Measurements from ENCODE around the gene ABO. TPM values are rescaled to one million over a fixed set of nuclear protein-coding genes. Genes with fewer than 3 reads are reported as not detected.

ABO gene
- total and polyA plus RNA-seq, 2 donors (not counting 1 experiment from before 2014, with no cell fraction given), result not detected

- Histone ChIP-seq H2AFZ (ENCODE audit: insufficient read depth, low read depth, low read length, poor library complexity, severe bottlenecking) (no peak overlapping the region), H4K20me1 (ENCODE audit: control insufficient read depth, insufficient read depth, low read length, poor library complexity, severe bottlenecking) (no peaks in the 10 kb centered on the region), H3K4me1 (ENCODE audit: control insufficient read depth in 2 of 2, insufficient read depth in 2 of 2, low read length in 2 of 2) (no peaks in the 10 kb centered on the region), H3K27me3 (replicated peaks in 1 of 4; ENCODE audit: control extremely low read depth in 1 of 4, control insufficient read depth in 3 of 4, insufficient read depth in 4 of 4, low read length in 3 of 4) (peaks cover 0 to 14% (median 0%) of the 10 kb centered on the region in 4 experiments), H3K9me3 (ENCODE audit: control extremely low read depth in 1 of 3, control insufficient read depth in 2 of 3, insufficient read depth in 1 of 3, low read length in 2 of 3) (no peaks in the 10 kb centered on the region), H3K27ac (ENCODE audit: low read length in 2 of 2) (no peak overlapping the region), H3K79me2 (ENCODE audit: control insufficient read depth, insufficient read depth, low read length) (no peaks in the 10 kb centered on the region), H3K9ac (ENCODE audit: low read length) (no peak overlapping the region), H3K36me3 (replicated peaks in 1 of 2; ENCODE audit: control extremely low read depth in 1 of 2, control insufficient read depth in 1 of 2, extremely low read depth in 1 of 2, insufficient read depth in 2 of 2, low read length in 1 of 2) (no peaks in the 10 kb centered on the region), H3K4me3 (ENCODE audit: control extremely low read depth in 1 of 5, extremely low read depth in 1 of 5, insufficient read depth in 1 of 5, low read depth in 2 of 5, low read length in 4 of 5) (no peak overlapping the region), H3K4me2 (replicated peaks; ENCODE audit: low read depth, low read length, poor library complexity, severe bottlenecking) (no peak overlapping the region)
- no peak overlapping the region for H3K27ac Mint-ChIP-seq
- TF ChIP-seq, protein P1, sequence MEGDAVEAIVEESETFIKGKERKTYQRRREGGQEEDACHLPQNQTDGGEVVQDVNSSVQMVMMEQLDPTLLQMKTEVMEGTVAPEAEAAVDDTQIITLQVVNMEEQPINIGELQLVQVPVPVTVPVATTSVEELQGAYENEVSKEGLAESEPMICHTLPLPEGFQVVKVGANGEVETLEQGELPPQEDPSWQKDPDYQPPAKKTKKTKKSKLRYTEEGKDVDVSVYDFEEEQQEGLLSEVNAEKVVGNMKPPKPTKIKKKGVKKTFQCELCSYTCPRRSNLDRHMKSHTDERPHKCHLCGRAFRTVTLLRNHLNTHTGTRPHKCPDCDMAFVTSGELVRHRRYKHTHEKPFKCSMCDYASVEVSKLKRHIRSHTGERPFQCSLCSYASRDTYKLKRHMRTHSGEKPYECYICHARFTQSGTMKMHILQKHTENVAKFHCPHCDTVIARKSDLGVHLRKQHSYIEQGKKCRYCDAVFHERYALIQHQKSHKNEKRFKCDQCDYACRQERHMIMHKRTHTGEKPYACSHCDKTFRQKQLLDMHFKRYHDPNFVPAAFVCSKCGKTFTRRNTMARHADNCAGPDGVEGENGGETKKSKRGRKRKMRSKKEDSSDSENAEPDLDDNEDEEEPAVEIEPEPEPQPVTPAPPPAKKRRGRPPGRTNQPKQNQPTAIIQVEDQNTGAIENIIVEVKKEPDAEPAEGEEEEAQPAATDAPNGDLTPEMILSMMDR (IDR thresholded peaks at IDR 0.05), result no peak
- TF ChIP-seq EZH2 (IDR thresholded peaks at IDR 0.05; ENCODE audit: borderline replicate concordance, insufficient read depth, low read depth, low read length, poor library complexity, severe bottlenecking), result no peak
- 86% methylated on average over 8 of the region's 11 CpGs for WGBS (ENCODE audit: insufficient coverage)
- H3K9me3 Mint-ChIP-seq (ENCODE audit: insufficient read depth), result no peaks in the 10 kb centered on the region
- H3K27me3 Mint-ChIP-seq, result peaks cover 37% of the 10 kb centered on the region
- ChIA-PET CTCF (no interaction called here), POLR2A (no interaction called here)
- H3K4me1 Mint-ChIP-seq, result no peaks in the 10 kb centered on the region
- no peak overlapping the region for H3K4me3 Mint-ChIP-seq
- ATAC-seq (ENCODE audit: low read depth) (no peak), DNase-seq (no peak)
- intact Hi-C loops (cut with micrococcal nuclease), result no loop called here
Measured at GRCh38 chr9:133262226-133262625, 12.8 kb downstream of the ABO start.

DNA sequence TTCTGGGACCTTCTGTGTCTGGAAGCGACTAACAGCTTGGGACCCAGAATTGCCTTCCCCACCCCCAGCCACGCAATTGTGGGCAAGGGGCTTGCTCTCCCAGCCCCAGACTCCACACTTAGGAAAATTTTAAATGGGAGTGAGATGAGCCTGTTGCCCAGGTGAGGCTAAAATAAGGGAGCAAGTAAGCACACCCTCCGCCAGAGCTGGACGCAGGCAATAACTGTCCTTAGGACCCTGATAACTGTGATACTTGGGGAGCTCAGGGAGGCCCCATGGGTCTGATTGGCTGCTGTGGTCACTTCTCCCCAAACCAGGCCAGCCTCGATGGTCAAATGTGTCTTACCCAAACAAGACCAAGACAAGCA, 13.3 kb downstream of the ABO start:
- CTCF ChIA-PET, result no interaction called here
- no peak overlapping the region for H3K4me3 Mint-ChIP-seq
- POLR2A ChIA-PET, result no interaction called here

More for the DNA sequence above, 13.3 kb downstream of the ABO start:
- H4K20me1 ChIP-seq (ENCODE audit: control insufficient read depth, insufficient read depth, low read length, poor library complexity, severe bottlenecking), result no peaks in the 10 kb centered on the region
- H3K9me3 ChIP-seq (ENCODE audit: control extremely low read depth in 1 of 3, control insufficient read depth in 2 of 3, insufficient read depth in 1 of 3, low read length in 2 of 3), result no peaks in the 10 kb centered on the region
- H3K27ac ChIP-seq (ENCODE audit: low read length in 2 of 2), result no peak overlapping the region
- H3K27ac Mint-ChIP-seq, result no peak overlapping the region
- H3K9me3 Mint-ChIP-seq (ENCODE audit: insufficient read depth), result no peaks in the 10 kb centered on the region
- H3K4me2 ChIP-seq (replicated peaks; ENCODE audit: low read depth, low read length, poor library complexity, severe bottlenecking), result no peak overlapping the region
- peaks cover 35% of the 10 kb centered on the region for H3K27me3 Mint-ChIP-seq
- H3K4me1 ChIP-seq (ENCODE audit: control insufficient read depth in 2 of 2, insufficient read depth in 2 of 2, low read length in 2 of 2), result no peaks in the 10 kb centered on the region
- no peaks in the 10 kb centered on the region for H3K4me1 Mint-ChIP-seq
- H3K79me2 ChIP-seq (ENCODE audit: control insufficient read depth, insufficient read depth, low read length), result no peaks in the 10 kb centered on the region
- DNase-seq (no peak), ATAC-seq (ENCODE audit: low read depth) (no peak)
- TF ChIP-seq, protein P1 (IDR thresholded peaks at IDR 0.05), result no peak
- TF ChIP-seq EZH2 (IDR thresholded peaks at IDR 0.05; ENCODE audit: borderline replicate concordance, insufficient read depth, low read depth, low read length, poor library complexity, severe bottlenecking), result no peak
- WGBS (ENCODE audit: insufficient coverage), result 100% methylated on average over 2 of the region's 5 CpGs
- H3K36me3 ChIP-seq (replicated peaks in 1 of 2; ENCODE audit: control extremely low read depth in 1 of 2, control insufficient read depth in 1 of 2, extremely low read depth in 1 of 2, insufficient read depth in 2 of 2, low read length in 1 of 2), result no peaks in the 10 kb centered on the region
- peaks cover 0 to 19% (median 0%) of the 10 kb centered on the region in 4 experiments for H3K27me3 ChIP-seq (replicated peaks in 1 of 4; ENCODE audit: control extremely low read depth in 1 of 4, control insufficient read depth in 3 of 4, insufficient read depth in 4 of 4, low read length in 3 of 4)
- intact Hi-C loops (cut with micrococcal nuclease), result no loop called here
- no peak overlapping the region for H3K9ac ChIP-seq (ENCODE audit: low read length)
- no peak overlapping the region for H3K4me3 ChIP-seq (ENCODE audit: control extremely low read depth in 1 of 5, extremely low read depth in 1 of 5, insufficient read depth in 1 of 5, low read depth in 2 of 5, low read length in 4 of 5)
- no peak overlapping the region for H2AFZ ChIP-seq (ENCODE audit: insufficient read depth, low read depth, low read length, poor library complexity, severe bottlenecking)

All from B cell (primary cell).